HG03097 (cell line): Measurements from ENCODE around the gene TRMT13.
"Not testable (repeated sequence)": the region's sequence is repeated elsewhere in the genome, so short reads cannot be mapped to it uniquely, and the experiment has no call there.

Source experiments
- ATAC-seq: cut with Tn5 transposase; IDR thresholded peaks from one replicate; pipeline ENCODE4 v1.9.1; 2021; ENCODE audit not compliant: unreplicated experiment, low FRiP score

TRMT13 gene

DNA sequence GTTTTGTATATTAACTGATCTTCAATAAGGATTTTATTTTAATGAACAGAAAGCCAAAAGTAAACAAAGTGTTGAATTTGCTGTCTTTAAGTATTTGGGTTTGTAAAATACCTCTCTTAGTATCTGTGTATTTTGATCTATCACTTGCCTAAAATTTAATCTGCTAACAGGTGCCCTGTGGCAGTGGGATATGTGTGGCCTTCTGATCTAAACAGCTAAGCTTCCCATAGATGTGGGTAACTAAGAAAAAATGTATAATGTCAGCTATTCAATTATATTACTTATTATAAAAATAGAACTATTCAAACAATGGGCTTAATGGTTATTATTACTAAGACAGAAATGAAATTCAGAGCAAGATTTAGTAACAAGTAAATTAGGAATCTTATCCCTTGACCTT lies 29.9 kb downstream of the TRMT13 start:
- no peak for ATAC-seq

DNA sequence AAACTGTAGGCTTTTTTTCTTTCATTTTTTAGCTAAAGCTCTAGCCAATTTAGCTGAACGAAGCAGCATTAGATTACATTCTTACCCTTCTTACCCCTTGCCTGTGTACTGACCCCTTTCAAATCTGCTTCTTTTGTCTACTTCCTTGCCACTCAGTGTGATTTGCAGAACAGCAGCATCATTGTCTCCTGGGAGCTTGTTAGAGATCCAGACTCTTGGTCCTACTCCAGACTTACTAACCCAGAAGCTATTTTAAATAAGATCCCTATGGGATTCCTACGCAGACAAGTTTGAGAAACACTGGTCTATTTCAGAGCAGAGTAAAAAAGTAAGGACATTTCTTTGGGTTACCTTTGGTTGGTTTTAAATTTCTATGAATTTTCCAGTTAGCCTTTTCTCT lies 31.3 kb downstream of the TRMT13 start:
- no peak for ATAC-seq

DNA sequence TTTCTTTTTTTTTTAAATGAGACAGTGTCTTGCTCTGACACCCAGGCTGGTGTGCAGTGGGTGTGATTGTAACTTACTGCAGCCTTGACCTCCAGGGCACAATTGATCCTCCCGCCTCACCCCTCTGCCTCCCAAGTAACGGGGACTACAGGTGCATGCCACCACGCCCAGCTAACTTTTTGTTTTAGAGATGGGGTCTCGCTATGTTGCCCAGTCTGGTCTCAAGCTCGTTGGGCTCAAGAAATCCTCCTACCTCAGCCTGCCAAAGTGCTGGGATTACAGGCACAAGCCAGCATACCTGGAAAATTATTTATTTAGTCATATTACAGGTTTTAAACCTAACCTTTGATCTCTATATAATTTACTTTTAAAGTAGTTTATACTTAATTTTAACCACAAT lies 31.7 kb downstream of the TRMT13 start:
- ATAC-seq: no peak

- no peak for ATAC-seq
Measured at GRCh38 chr1:100168051-100168450, 35.1 kb downstream of the TRMT13 start.

GRCh38 chr1:100177295-100178041 lies 44.5 kb downstream of the TRMT13 start:
- ATAC-seq: no peak

DNA sequence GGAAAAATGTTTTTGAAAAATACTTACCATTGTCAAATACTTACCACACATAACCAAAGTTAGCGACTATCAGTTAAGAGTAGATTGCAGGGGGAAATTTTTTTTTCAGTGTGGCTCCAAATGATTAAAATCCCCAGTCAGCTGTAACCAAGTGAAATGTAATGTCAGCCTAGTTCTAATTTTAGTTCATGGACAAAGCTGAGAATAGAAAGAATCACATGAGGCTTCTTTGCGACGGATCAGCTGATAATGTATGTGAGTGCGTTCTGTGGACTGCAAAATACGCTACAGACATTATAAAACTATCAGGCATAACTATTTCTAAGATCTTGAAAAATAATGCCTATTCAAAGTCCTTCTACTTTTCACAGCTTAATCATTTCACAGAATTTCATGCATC lies 45.1 kb downstream of the TRMT13 start, which contains the start of gene LRRC39:
Gene LRRC39, minus strand, starts transcription at position 166 of the 400 bp plus-strand sequence. CDS start 9,740 bp downstream, outside the sequence.
- ATAC-seq: no peak

GRCh38 chr1:100183370-100183769 lies 50.4 kb downstream of the TRMT13 start:
- no peak for ATAC-seq

DNA sequence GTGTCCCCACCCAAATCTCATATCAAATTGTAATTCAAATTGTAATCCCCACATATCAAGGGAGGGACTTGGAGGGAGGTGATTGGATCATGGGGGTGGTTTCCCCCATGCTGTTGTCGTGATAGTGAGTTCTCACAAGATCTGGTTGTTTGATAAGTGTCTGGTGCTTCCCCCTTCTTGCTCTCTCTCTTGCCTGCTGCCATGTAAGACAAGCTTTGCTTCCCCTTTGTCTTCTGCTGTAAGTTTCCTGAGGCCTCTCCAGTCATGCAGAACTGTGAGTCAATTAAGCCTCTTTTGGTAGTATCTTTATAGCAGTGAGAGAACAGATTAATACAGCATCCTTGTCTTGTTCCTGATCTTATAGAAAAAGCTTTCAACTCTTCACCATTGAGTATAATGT lies 51.6 kb downstream of the TRMT13 start:
- ATAC-seq: no peak

DNA sequence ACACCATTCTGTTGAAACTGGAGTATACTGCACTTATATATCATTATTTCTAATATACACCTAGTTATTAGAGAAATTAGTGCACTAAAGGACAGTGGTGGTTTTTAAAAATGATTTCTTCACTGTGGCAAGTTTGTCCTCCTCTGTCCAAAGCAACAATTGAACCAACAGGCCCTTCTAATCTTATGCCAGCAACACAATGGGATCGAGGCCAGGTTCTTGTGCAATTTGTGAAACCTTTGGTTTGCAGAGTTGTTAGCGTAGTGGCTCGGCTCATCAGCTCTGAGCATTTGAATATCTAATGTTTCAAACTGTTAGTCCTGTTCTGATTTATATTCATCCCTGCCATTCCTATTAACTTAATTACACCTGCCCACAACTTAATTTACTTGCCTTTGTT lies 54.9 kb downstream of the TRMT13 start:
- ATAC-seq: no peak

GRCh38 chr1:100188617-100189016 lies 55.7 kb downstream of the TRMT13 start:
- peak; percentile 50 for ATAC-seq

GRCh38 chr1:100198596-100198995 lies 65.6 kb downstream of the TRMT13 start:
- no peak for ATAC-seq

- not testable (repeated sequence) for ATAC-seq
Measured at GRCh38 chr1:100200060-100200459, 67.1 kb downstream of the TRMT13 start.
